Mesenchymal stem cell (in vitro differentiated cells and primary cell): ENCODE measurements around the gene PGPEP1.

Experiments used
- DNase-seq: peaks from one replicate; pipeline ENCODE4 v3.0.0-alpha.2; 2013
- H2AFZ ChIP-seq: one replicate; pipeline ENCODE4 v1.6.1; 2013; ENCODE audit warnings: low read depth, mild to moderate bottlenecking, control low read depth, inconsistent platforms, low read length, moderate library complexity
- H2AK5ac ChIP-seq: 2 replicates; pipeline ENCODE4 v1.6.1; 2013; ENCODE audit warnings: low read length, moderate library complexity, mild to moderate bottlenecking, inconsistent platforms; ENCODE audit not compliant: severe bottlenecking
- H2BK120ac ChIP-seq: one replicate; pipeline ENCODE4 v1.6.1; 2013; ENCODE audit warnings: low read depth, mild to moderate bottlenecking, inconsistent platforms, low read length, moderate library complexity
- H2BK12ac ChIP-seq, 2 experiments: one replicate each; pipeline ENCODE4 v1.6.1; 2013; ENCODE audit warnings: inconsistent platforms in 2 of 2, low read length in 2 of 2, mild to moderate bottlenecking in 2 of 2, moderate library complexity in 2 of 2, control low read depth in 1 of 2
- H2BK15ac ChIP-seq: one replicate; pipeline ENCODE4 v1.6.1; 2013; ENCODE audit warnings: mild to moderate bottlenecking, low read depth, inconsistent platforms; ENCODE audit not compliant: poor library complexity, severe bottlenecking
- H2BK5ac ChIP-seq: 2 replicates; pipeline ENCODE4 v1.6.1; 2013; ENCODE audit warnings: low read depth, mild to moderate bottlenecking, low read length, control low read depth, inconsistent platforms; ENCODE audit not compliant: poor library complexity, severe bottlenecking
- H3K14ac ChIP-seq, 2 experiments: one replicate each; pipeline ENCODE4 v1.6.1; 2013; ENCODE audit warnings: inconsistent platforms in 2 of 2, low read length in 2 of 2, control low read depth in 1 of 2, mild to moderate bottlenecking in 1 of 2, moderate library complexity in 1 of 2
- H3K18ac ChIP-seq, 2 experiments: one replicate each; pipeline ENCODE4 v1.6.1; 2013; ENCODE audit warnings: inconsistent platforms in 2 of 2, low read length in 2 of 2, control low read depth in 1 of 2, low read depth in 1 of 2, mild to moderate bottlenecking in 1 of 2
- H3K23ac ChIP-seq, 2 experiments: one replicate each; pipeline ENCODE4 v1.6.1; 2013; ENCODE audit warnings: inconsistent platforms in 2 of 2, low read length in 2 of 2, mild to moderate bottlenecking in 2 of 2, moderate library complexity in 2 of 2, control low read depth in 1 of 2
- H3K27ac ChIP-seq: 2 replicates; pipeline ENCODE4 v1.5.1; 2013; ENCODE audit warnings: mild to moderate bottlenecking, moderate library complexity, low read length, control low read depth, inconsistent platforms; ENCODE audit not compliant: poor library complexity, severe bottlenecking
- H3K27me3 ChIP-seq, 2 experiments: 2 replicates each; pipeline versions ENCODE4 v1.6.1 to v1.7.0; 2013; ENCODE audit warnings: low read length in 2 of 2, mild to moderate bottlenecking in 2 of 2, moderate library complexity in 2 of 2, control low read depth in 1 of 2, inconsistent platforms in 1 of 2; ENCODE audit not compliant: control insufficient read depth in 1 of 2, insufficient read depth in 1 of 2
- H3K36me3 ChIP-seq, 2 experiments: 2 replicates each; pipeline versions ENCODE4 v1.6.1 to v1.7.0; 2013; ENCODE audit warnings: low read length in 2 of 2, control low read depth in 1 of 2, inconsistent platforms in 1 of 2, low read depth in 1 of 2, mild to moderate bottlenecking in 1 of 2; ENCODE audit not compliant: insufficient read depth in 2 of 2, control insufficient read depth in 1 of 2
- H3K4ac ChIP-seq, 2 experiments: one replicate each; pipeline ENCODE4 v1.6.1; 2013; ENCODE audit warnings: inconsistent platforms in 2 of 2, low read length in 2 of 2, mild to moderate bottlenecking in 2 of 2, moderate library complexity in 2 of 2, control low read depth in 1 of 2, low read depth in 1 of 2
- H3K4me1 ChIP-seq: 2 replicates; pipeline ENCODE4 v1.6.1; 2013; ENCODE audit warnings: low read depth, low read length, control low read depth; ENCODE audit not compliant: control insufficient read depth, insufficient read depth
- H3K4me2 ChIP-seq: 2 replicates; pipeline ENCODE4 v1.6.1; 2013; ENCODE audit warnings: low read length, mild to moderate bottlenecking, inconsistent platforms; ENCODE audit not compliant: poor library complexity, severe bottlenecking
- H3K4me3 ChIP-seq, 2 experiments: 2 replicates each; pipeline versions ENCODE4 v1.5.1 to v1.7.0; 2013; ENCODE audit warnings: low read length in 2 of 2, mild to moderate bottlenecking in 2 of 2, control low read depth in 1 of 2, low read depth in 1 of 2; ENCODE audit not compliant: insufficient read depth in 1 of 2
- H3K79me1 ChIP-seq: replicated peaks from 2 replicates; pipeline ENCODE4 v1.6.1; 2013; ENCODE audit warnings: mild to moderate bottlenecking, control low read depth, low read length, inconsistent platforms; ENCODE audit not compliant: poor library complexity, severe bottlenecking
- H3K9ac ChIP-seq: 2 replicates; pipeline ENCODE4 v1.7.0; 2013; ENCODE audit warnings: mild to moderate bottlenecking, low read length, moderate library complexity
- H3K9me3 ChIP-seq: 2 replicates; pipeline ENCODE4 v1.7.0; 2013; ENCODE audit warnings: mild to moderate bottlenecking, low read length; ENCODE audit not compliant: control insufficient read depth
- H4K8ac ChIP-seq: one replicate; pipeline ENCODE4 v1.6.1; 2013; ENCODE audit warnings: inconsistent platforms, mild to moderate bottlenecking, low read length, moderate library complexity
- H4K91ac ChIP-seq: one replicate; pipeline ENCODE4 v1.6.1; 2013; ENCODE audit warnings: mild to moderate bottlenecking, low read length, inconsistent platforms
- WGBS: methylation state at CpG from one replicate; pipeline ENCODE4 v1.1.7; 2013; ENCODE audit warnings: mixed read lengths; 5-methylcytosine and 5-hydroxymethylcytosine counted together

PGPEP1 gene

DNA sequence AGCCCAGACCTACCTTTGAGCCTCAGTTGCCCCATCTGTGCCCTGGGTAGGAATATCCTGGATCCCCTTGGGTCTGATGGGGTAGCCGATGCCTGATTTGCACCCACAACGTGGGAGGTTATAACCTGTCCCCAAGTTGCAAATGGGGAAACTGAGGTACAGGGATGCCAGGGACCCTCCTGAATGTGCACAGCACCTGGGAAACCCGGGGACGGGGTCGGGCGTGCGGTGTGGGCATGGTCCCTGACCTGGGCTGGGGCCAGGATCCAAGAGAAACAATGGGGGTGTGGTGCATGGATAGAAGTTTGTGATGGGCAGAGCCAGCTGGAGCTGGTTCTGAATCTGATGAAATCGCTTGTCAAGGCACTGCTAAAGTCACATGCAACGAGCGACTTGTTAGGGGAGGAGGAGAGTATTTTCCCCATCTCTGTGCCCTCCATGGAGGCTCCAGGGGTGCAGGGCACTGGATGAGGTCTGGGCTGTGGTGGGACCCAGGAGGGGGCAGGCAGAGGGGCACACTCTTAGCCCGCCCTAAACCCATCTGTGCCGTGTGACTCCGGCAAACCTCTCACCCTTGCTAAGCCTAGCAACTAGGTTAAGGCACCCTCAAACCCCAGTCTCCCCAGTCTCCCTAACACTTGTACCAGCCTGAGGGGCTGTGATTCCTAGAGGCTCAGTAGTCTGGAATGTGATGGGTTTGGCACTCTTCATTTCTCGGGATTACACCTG lies 46.3 kb downstream of the PGPEP1 start:
- Histone ChIP-seq H3K79me1 (no peaks in the 10 kb centered on the region), H2BK12ac (peak overlapping the region; percentile 85 to 90)
- WGBS = 89% methylated on average over 12 of the region's 14 CpGs

DNA sequence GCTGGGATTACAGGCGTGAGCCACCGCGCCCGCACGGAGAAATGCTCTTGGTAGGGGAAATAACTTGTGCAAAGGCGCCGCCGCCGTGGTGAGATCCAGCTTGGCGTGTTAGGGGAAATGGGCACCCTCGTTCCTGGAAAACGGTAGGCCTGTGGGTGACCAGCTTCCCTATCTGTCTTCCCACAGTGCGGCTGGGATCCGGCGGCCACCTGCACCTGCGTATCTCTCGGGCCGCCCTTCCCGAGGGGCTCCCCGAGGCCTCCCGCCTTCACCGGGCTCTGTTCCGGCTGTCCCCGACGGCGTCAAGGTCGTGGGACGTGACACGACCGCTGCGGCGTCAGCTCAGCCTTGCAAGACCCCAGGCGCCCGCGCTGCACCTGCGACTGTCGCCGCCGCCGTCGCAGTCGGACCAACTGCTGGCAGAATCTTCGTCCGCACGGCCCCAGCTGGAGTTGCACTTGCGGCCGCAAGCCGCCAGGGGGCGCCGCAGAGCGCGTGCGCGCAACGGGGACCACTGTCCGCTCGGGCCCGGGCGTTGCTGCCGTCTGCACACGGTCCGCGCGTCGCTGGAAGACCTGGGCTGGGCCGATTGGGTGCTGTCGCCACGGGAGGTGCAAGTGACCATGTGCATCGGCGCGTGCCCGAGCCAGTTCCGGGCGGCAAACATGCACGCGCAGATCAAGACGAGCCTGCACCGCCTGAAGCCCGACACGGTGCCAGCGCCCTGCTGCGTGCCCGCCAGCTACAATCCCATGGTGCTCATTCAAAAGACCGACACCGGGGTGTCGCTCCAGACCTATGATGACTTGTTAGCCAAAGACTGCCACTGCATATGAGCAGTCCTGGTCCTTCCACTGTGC lies 47.9 kb downstream of the PGPEP1 start:
- no peak overlapping the region for H2BK5ac ChIP-seq
- peaks cover 21% of the 10 kb centered on the region for H3K4me1 ChIP-seq
- peak; percentile 57 for DNase-seq
- H3K4ac ChIP-seq = peak overlapping the region; percentile 68 to 78
- no peaks in the 10 kb centered on the region for H3K27me3 ChIP-seq
- H3K9me3 ChIP-seq = no peaks in the 10 kb centered on the region
- H2BK15ac ChIP-seq = peak overlapping the region; percentile 95
- H3K4me2 ChIP-seq = peak overlapping the region; percentile 58
- H2AK5ac ChIP-seq = no peak overlapping the region
- peak overlapping the region; percentile 44 for H3K27ac ChIP-seq
- H3K4me3 ChIP-seq = peak overlapping the region; percentile 50 to 78
- H3K79me1 ChIP-seq = no peaks in the 10 kb centered on the region
- WGBS = 29% methylated on average over 83 of the region's 86 CpGs
- no peak overlapping the region for H2AFZ ChIP-seq
- peak overlapping the region in 1 of 2 experiments; percentile 90 for H3K14ac ChIP-seq
- H3K23ac ChIP-seq = no peak overlapping the region
- peak overlapping the region; percentile 50 for H2BK120ac ChIP-seq
- H2BK12ac ChIP-seq = peak overlapping the region; percentile 24 to 75
- peaks cover 16 to 40% of the 10 kb centered on the region in 2 experiments for H3K36me3 ChIP-seq
- peak overlapping the region; percentile 81 for H4K91ac ChIP-seq
- peak overlapping the region; percentile 91 for H3K9ac ChIP-seq
- H4K8ac ChIP-seq = peak overlapping the region; percentile 91
- H3K18ac ChIP-seq = peak overlapping the region; percentile 71 to 95

More for the DNA sequence above, 46.3 kb downstream of the PGPEP1 start:
- peak overlapping the region; percentile 81 for H3K27ac ChIP-seq
- H3K4me1 ChIP-seq = peaks cover 36% of the 10 kb centered on the region
- DNase-seq = peak; percentile 58
- no peaks in the 10 kb centered on the region for H3K9me3 ChIP-seq
- no peaks in the 10 kb centered on the region for H3K27me3 ChIP-seq
- no peak overlapping the region for H2BK5ac ChIP-seq
- H4K91ac ChIP-seq = peak overlapping the region; percentile 90
- peak overlapping the region; percentile 59 for H4K8ac ChIP-seq
- peaks cover 16 to 40% of the 10 kb centered on the region in 2 experiments for H3K36me3 ChIP-seq
- H3K4me3 ChIP-seq = peak overlapping the region; percentile 56 to 78
- peak overlapping the region; percentile 89 for H2AK5ac ChIP-seq
- H3K9ac ChIP-seq = peak overlapping the region; percentile 91
- H3K23ac ChIP-seq = peak overlapping the region in 1 of 2 experiments; percentile 85
- H2AFZ ChIP-seq = peak overlapping the region; percentile 36
- peak overlapping the region; percentile 39 to 86 for H3K4ac ChIP-seq
- H3K4me2 ChIP-seq = peak overlapping the region; percentile 51
- H2BK15ac ChIP-seq = peak overlapping the region; percentile 97
- H3K18ac ChIP-seq = peak overlapping the region; percentile 82 to 90
- peak overlapping the region; percentile 39 for H2BK120ac ChIP-seq
- H3K14ac ChIP-seq = peak overlapping the region in 1 of 2 experiments; percentile 89

- Histone ChIP-seq H3K9ac (peak overlapping the region; percentile 91), H3K27me3 (no peaks in the 10 kb centered on the region), H3K18ac (peak overlapping the region; percentile 71 to 95), H3K4me1 (peaks cover 21% of the 10 kb centered on the region), H3K4me3 (peak overlapping the region; percentile 50 to 78), H3K4me2 (peak overlapping the region; percentile 58), H3K9me3 (no peaks in the 10 kb centered on the region), H4K8ac (peak overlapping the region; percentile 91), H2BK15ac (no peak overlapping the region), H3K27ac (peak overlapping the region; percentile 44), H3K36me3 (peaks cover 16 to 40% of the 10 kb centered on the region in 2 experiments), H4K91ac (no peak overlapping the region), H3K79me1 (no peaks in the 10 kb centered on the region), H2BK5ac (no peak overlapping the region), H2BK120ac (no peak overlapping the region), H3K14ac (peak overlapping the region in 1 of 2 experiments; percentile 90), H2BK12ac (peak overlapping the region in 1 of 2 experiments; percentile 51), H2AFZ (no peak overlapping the region), H3K4ac (no peak overlapping the region), H3K23ac (no peak overlapping the region), H2AK5ac (peak overlapping the region; percentile 53)
- no peak for DNase-seq
- WGBS = 95% methylated on average over 11 of the region's 13 CpGs
These were observed 48.7 kb downstream of the PGPEP1 start for GRCh38 chr19:18388960-18389725.
